SKM-1 (cell line): ENCODE results near the gene TMEM131.
"Not testable (repeated sequence)": the region's sequence is repeated elsewhere in the genome, so short reads cannot be mapped to it uniquely, and the experiment has no call there.

Experiments used
- DNase-seq: peaks from one replicate; lab custom pipeline; 2025; ENCODE audit not compliant: unreplicated experiment; lab: John Stamatoyannopoulos, UW

TMEM131 gene

GRCh38 chr2:97714084-97714949 lies 281.4 kb downstream of the TMEM131 start:
- no peak for DNase-seq

DNA sequence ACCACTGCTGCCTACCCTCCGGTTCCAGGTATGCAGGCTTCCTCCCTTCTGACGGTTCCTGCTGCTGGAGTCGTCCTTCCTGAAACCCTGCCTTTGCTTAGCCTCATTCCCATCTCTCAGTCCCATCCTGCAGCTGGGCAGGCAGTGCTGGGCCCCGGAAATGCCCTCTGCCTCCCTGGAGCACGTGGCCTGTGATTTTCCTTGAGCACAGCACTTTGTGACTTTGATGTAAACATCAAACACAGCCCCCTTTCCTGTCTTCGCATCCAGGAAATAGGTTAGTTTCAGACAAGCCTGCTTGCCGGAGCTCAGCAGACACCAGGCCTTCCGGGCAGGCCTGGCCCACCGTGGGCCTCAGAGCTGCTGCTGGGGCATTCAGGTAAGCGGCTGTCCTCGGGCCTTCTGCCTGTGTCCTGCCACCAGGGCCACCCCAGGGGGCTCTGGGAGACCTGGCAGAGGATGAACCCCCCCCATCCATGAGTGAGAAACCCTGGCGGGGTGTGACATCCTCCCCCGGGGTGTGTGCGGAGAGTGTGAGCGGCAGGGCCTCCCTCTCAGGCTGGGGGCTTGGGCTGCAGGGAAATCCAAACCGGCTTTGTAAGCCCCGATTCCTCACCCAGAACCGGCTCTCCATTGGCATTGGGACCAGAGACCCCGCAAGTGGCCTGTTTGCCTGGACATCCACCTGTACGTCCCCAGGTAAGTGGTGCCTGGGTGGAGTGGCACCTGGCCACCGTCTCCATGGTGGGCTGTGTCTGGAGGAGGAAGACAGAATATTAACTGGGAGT lies 282.3 kb downstream of the TMEM131 start, which contains the start of gene ZAP70:
Gene ZAP70, plus strand, starts transcription at position 281 of the 788 bp plus-strand sequence. CDS start 10,461 bp downstream, outside the sequence.
- DNase-seq, result no peak

- no peak for DNase-seq
Measured at GRCh38 chr2:97712693-97713295, 283.0 kb downstream of the TMEM131 start.

DNA sequence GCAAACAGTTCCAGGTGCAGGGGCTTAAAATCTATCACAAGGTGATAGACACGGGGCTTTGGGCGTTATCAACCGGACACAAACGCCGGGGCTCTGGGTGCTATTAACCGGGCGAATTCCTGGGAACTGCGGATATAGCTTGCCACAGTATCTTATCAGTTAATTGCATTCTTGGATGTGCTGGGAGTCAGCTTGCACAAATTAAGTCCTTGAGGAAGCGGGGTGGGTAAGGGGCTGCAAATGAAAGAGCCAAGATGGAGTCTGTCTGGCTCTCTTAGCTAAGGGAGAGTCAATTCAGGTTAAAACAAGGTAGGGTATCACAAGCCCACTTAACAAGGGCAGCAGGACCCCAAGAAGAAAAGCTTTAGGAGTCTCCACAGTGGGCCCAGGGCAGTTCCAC lies 283.6 kb downstream of the TMEM131 start:
- DNase-seq, result not testable (repeated sequence)

DNA sequence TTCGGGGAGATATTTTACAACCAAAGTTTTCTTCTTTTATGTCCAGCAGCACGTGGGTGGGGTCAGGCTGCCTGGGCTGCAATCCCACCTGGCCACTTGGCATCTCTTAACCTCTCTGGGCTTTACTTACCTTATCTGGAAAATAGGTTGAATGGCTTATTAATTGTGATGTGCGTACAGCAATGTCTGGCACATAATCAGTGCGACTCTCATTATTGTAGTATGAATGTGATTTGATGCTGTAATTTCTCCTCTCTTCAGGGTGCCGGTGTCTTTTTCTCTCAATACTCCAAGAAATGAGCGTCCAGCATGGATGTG lies 284.4 kb downstream of the TMEM131 start:
- no peak for DNase-seq

DNA sequence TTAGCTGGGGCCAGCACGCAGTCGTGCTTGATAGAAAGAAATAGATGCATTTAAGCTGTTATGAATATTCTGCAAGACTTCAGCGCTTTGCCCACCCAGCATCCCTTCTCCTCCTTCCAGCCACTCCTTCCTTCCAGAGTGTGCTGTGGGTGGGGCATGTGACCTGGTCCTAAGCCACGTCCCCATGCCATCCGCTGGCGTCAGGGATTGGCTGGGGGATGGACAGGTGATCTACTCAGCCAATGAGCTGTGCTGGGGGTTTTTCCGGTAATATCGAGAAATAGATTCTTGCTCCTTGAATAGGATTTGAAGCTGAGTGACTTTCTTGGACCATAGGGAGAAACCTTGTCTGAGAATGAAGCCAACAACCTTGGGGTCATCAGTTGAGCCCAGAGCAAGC lies 287.1 kb downstream of the TMEM131 start:
- DNase-seq, result no peak

GRCh38 chr2:97708048-97708380 lies 287.7 kb downstream of the TMEM131 start:
- no peak for DNase-seq

GRCh38 chr2:97707362-97708047 lies 288.2 kb downstream of the TMEM131 start:
- no peak for DNase-seq

DNA sequence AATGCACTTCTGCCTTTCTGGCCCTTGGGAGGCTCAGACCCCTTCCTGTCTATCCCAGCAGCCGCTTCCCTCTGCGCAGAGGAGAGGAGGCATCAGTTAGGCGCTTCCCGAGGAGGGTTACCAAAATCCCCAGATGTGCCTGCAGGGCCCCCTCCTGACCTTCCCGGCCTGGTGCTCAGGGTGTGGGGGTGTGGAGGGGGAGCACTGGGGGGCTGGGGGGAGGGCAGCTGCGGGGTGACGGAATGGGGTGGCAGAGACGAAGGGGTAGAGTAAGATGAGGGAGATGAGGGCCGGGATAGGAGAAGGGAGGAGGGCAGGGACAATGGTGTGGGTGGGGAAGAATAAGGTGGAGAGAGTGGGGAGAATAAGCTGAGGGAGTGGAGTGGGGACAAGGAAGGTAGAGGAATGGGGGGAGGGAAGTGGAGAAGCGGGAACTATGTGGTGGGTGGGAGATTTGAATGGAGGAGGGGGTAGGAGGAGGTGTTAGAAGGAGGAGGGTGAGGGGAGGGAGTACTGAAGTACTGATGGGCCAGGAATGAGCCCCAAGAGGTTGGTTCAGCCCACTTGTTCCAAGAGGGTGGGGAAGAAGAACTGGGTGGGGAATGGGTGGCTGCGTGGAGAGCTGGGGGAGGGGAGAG lies 288.9 kb downstream of the TMEM131 start:
- DNase-seq, result no peak
